Measurements from ENCODE around the gene NUP214.

NUP214 gene

GRCh38 chr9:131280660-131281059, 155.3 kb downstream of the NUP214 start:
- DNase-seq: no peak

GRCh38 chr9:131281119-131281965, 156.0 kb downstream of the NUP214 start:
- no peak for DNase-seq

GRCh38 chr9:131282175-131282574, 156.8 kb downstream of the NUP214 start:
- DNase-seq: no peak

GRCh38 chr9:131282688-131283422, 157.5 kb downstream of the NUP214 start:
- DNase-seq: no peak
